Esophagus muscularis mucosa (tissue), 3 donors: ENCODE results near the gene CRISPLD2.
"Not testable (repeated sequence)": the region's sequence is repeated elsewhere in the genome, so short reads cannot be mapped to it uniquely, and the experiment has no call there.

Experiments
- CTCF ChIP-seq, 3 experiments: fragments of 200-600 bp in 2 of 3; fragments of 450-650 bp in 1 of 3; sonication (generic) in 2 of 3; IDR thresholded peaks; one replicate each; pipeline ENCODE4 v1.5.1; 2017 to 2019; ENCODE audit warnings: antibody characterized with exemption in 3 of 3, mild to moderate bottlenecking in 2 of 3, moderate library complexity in 1 of 3
- EP300 ChIP-seq: sonication (generic); formaldehyde crosslinking; IDR thresholded peaks from one replicate; pipeline ENCODE4 v1.6.1; 2017; ENCODE audit warnings: antibody characterized with exemption

GRCh38 chr16:84831728-84832127, 11.9 kb downstream of the CRISPLD2 start:
- TF ChIP-seq CTCF (IDR thresholded peaks at IDR 0.05); EP300: not testable (repeated sequence)
